GM20431 (cell line): ENCODE results near the gene GRAMD1B.

ENCODE experiments used
- in situ Hi-C: fragments of 300-500 bp; cut with MseI, MboI; formaldehyde crosslinking; loops from one replicate; pipeline ENCODE4 v1.15.0; 2020; ENCODE audit warnings: low sequenced_read_pairs; ENCODE audit not compliant: unreplicated experiment

The GRAMD1B gene

GRCh38 chr11:123408619-123409455 lies 21.2 kb upstream of the GRAMD1B start:
- in situ Hi-C loops: no loop called here

- in situ Hi-C loops: loop anchor here (10.0 kb wide), 1 partner anchor 65 kb away; no protein-coding TSS in a partner anchor
These were observed 20.4 kb upstream of the GRAMD1B start for GRCh38 chr11:123409456-123410217.

DNA sequence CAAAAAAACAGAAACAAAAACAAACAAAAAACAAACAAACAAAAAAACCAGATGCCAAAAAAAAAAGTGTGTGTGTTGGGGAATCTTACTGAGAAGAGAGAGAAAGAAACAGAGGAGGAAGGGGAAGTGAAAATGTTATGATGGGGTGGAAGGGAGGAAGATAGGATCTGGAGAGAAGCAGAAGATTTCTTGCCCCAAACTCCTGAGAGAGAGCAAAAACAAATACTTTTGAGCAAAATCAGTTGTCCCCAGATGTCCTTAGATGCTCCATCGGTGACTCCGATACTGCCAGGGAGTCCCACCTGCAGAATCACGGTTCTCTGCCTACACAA lies 19.9 kb upstream of the GRAMD1B start:
- in situ Hi-C loops: loop anchor here (10.0 kb wide), 1 partner anchor 65 kb away; no protein-coding TSS in a partner anchor

- in situ Hi-C loops: loop anchor here (10.0 kb wide), 1 partner anchor 61 kb away; no protein-coding TSS in a partner anchor
These were observed 16.4 kb upstream of the GRAMD1B start for GRCh38 chr11:123413636-123414035.

GRCh38 chr11:123416566-123416965 lies 13.5 kb upstream of the GRAMD1B start:
- in situ Hi-C loops: loop anchor here (10.0 kb wide), 1 partner anchor 58 kb away; no protein-coding TSS in a partner anchor

- in situ Hi-C loops: loop anchor here (10.0 kb wide), 1 partner anchor 56 kb away; no protein-coding TSS in a partner anchor
These were observed 11.5 kb upstream of the GRAMD1B start for GRCh38 chr11:123418351-123419114.

DNA sequence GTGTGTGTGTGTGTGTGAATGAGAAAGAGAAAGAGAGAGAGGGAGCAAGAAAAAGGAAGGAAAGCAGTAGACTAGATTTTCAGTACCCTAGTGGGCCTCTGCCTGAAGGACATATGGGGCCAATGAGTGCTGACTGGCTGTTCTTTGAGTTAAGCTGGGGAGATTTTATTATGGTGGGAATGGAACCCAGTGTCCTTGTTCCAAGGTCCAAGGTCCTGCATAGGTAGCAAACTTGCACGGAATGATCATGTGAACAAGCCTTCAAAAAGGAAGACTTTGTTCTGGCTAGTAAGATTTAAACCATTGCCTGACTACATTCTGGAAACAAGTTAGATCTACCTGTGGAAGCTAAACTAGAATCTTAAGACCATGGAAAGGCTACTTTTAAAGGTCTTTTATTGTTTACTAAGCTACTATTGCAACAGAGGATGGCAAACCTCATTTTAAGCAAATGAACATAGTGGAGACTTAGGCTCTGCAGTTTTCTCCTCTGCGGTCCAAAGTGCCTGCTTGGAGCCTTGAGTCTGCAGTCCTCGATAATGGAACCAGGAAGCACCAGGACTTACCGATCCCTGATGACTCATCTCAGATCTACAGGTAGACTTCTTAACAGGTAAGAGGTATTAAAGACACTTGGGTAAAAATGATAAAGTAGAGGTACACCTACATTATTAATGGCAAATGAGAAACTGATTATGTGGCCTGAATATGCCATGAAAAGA lies 10.2 kb upstream of the GRAMD1B start:
- in situ Hi-C loops: loop anchor here (10.0 kb wide), 1 partner anchor 55 kb away; no protein-coding TSS in a partner anchor

DNA sequence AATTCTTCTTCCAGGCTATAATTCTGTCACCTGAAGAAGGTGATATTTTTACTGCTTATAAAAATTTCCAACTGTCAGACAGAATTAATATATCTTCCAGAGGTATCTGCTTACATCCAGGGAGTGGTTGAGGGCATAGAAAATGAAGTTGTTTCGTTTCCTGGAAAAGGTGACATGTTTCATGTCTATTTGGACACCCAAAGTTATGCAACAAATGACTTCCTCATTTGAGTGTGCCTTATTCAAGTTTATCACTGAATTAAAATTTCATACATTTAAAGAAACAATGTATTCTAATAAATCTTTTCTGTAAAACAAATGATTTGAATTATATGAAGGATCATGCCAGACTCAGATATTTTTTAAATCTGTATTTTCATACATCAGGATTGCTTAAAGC lies 8.5 kb upstream of the GRAMD1B start:
- in situ Hi-C loops: no loop called here

DNA sequence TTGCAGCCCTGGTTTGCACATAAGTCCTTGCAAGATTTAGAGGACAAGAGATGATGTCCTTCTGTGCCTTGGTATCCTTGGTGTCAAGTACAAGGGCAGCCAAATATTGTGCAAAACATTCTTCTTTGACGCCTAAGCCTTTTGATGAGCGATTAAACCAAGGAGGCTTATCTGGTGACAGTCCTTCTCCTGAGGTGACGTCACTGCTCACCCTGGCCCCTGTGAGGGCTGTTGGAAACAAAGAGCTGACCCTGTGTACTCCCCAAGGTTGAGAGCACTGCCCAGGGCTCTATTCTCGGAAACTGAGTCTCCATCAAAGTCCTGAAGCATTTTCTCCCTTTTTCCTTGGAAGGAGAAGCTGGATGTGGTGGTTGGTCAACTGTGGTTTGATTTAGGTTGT lies 4.7 kb upstream of the GRAMD1B start:
- in situ Hi-C loops: no loop called here

GRCh38 chr11:123426789-123427188 lies 3.3 kb upstream of the GRAMD1B start:
- in situ Hi-C loops: no loop called here

DNA sequence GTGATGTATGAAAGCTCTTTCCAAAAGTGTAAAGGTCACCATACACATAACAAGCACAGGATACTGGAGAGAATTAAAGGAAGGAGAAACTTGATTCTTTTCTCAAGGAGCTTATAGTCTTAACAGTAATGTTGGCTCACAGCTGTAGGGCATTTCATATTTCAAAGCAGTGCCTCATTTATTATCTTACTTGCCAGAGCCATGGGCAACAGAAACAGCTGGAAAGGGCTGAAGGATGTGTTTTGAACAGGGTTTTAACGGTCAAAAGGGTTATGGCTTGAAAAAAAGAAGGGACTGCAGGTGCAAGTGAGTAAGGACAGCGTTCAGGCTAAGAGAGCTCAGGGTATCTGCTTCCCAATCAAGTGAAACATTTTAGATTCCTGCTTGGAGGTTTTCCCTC lies 2.7 kb upstream of the GRAMD1B start:
- in situ Hi-C loops: no loop called here

DNA sequence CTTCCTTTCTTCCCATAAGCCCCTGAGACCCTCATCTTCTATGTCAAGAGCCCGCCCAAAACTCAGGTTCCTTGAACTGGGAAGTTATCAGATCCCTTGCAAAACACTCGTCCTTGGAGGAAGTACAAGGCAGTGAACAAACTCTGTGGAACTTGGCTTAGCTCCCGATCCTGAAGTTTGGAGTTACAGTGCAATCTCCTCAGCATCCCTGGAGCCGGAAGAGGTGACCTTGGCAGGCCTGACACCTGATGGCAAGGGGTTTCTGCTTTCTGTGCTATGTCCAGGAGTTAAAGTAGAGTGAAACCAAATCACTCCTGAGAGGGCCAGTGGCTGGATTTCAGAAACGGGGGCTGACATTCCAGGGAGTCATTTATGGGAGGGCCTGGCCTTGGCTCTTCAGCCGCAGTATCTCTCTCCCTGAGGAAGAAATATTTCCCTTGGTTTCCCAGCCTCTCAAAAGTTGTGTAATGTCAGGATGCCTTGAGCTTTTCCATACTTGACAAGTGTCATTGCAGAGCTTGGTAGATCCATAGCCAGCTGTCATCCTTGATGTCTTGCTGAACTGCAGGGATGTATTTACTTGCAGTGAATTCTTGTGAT lies 1.9 kb upstream of the GRAMD1B start:
- in situ Hi-C loops: no loop called here

GRCh38 chr11:123429336-123429735 lies 733 bp upstream of the GRAMD1B start:
- in situ Hi-C loops: no loop called here

- in situ Hi-C loops: no loop called here
These were observed 840 bp downstream of the GRAMD1B start for GRCh38 chr11:123430721-123431497.

DNA sequence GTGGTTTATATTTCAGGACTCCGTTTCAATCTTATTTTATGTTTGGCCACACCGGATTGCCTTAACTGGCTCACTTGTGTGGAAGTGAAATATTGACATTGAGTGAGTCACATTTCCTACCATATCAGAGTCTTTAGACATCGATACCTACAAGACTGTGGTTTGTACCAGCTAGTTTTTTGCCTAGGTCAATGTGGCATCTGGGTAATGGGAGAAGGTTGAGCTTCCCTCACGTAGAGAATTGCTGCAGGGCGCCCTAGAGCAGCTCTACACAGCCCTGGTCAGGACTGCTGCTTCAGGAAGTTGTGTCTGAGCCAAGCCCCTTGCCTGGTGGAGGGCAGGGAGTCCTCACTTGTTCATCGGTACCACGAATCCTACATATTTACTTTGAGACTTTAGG lies 1.6 kb downstream of the GRAMD1B start:
- in situ Hi-C loops: no loop called here

- in situ Hi-C loops: no loop called here
These were observed 4.2 kb downstream of the GRAMD1B start for GRCh38 chr11:123434262-123434661.

DNA sequence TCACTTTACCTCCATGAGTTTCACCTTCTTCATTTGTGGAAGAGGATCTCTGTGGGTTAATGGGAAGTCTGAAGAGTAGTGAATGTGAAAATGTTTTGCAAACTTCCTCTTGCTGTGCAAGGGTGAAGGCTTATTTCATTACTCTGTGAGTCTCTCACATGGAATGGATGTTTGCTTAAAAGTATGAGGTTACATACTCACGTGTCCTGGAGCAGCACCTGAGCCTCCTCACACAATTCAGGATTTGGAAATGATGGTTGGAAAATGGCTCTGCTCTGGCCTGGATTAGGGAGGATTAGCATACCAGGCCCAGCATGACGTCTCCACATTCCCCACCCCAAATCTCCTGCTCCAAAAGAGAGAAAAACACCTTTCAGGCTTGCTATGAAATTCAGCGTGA lies 4.8 kb downstream of the GRAMD1B start:
- in situ Hi-C loops: no loop called here

- in situ Hi-C loops: no loop called here
These were observed 7.3 kb downstream of the GRAMD1B start for GRCh38 chr11:123437236-123437979.
